K562 (cell line): Measurements from ENCODE around the gene FAM53C. TPM values are rescaled to one million over a fixed set of nuclear protein-coding genes. Genes with fewer than 3 reads are reported as not detected.
A peak's percentile ranks its signal among the peaks of the same experiment; 100 is the strongest.

Experiments used
- ATF2 ChIP-seq: sonication (generic); formaldehyde crosslinking; IDR thresholded peaks from 2 replicates; pipeline ENCODE4 v1.8.1; 2022; ENCODE audit warnings: missing genetic modification reagents
- CREBBP ChIP-seq: IDR thresholded peaks from one replicate; pipeline ENCODE4 v1.6.1; 2012; ENCODE audit warnings: low read depth, mild to moderate bottlenecking, control low read depth, inconsistent platforms, low read length
- ETS2 ChIP-seq: IDR thresholded peaks from 2 replicates; pipeline ENCODE4 v1.6.1; 2016; ENCODE audit warnings: borderline replicate concordance, missing genetic modification characterization, mild to moderate bottlenecking, moderate library complexity, missing compliant biosample characterization; ENCODE audit not compliant: poor library complexity, severe bottlenecking
- FOXP1 ChIP-seq: sonication (generic); formaldehyde crosslinking; IDR thresholded peaks from 2 replicates; pipeline ENCODE4 v1.8.0; 2022; ENCODE audit warnings: mild to moderate bottlenecking, missing genetic modification reagents
- KAT2B ChIP-seq: IDR thresholded peaks from one replicate; pipeline ENCODE4 v1.6.1; 2012; ENCODE audit warnings: low read depth, mild to moderate bottlenecking, control low read depth, inconsistent platforms, low read length, moderate library complexity
- KLF6 ChIP-seq: fragments of 250-450 bp; sonication (Bioruptor Pico); IDR thresholded peaks from 2 replicates; pipeline ENCODE4 v1.4.0; 2020; ENCODE audit warnings: mild to moderate bottlenecking, moderate library complexity, borderline replicate concordance
- MCM2 ChIP-seq: fragments of 450-650 bp; IDR thresholded peaks from 2 replicates; pipeline ENCODE4 v1.6.1; 2017; ENCODE audit warnings: low read depth, mild to moderate bottlenecking
- MLLT1 ChIP-seq, 2 experiments: fragments of 450-650 bp; IDR thresholded peaks; 2 replicates each; pipeline ENCODE4 v1.6.1; 2016
- MTA3 ChIP-seq: fragments of 450-650 bp; formaldehyde crosslinking; IDR thresholded peaks from 2 replicates; pipeline ENCODE4 v1.6.1; 2017; ENCODE audit warnings: mild to moderate bottlenecking, borderline replicate concordance
- NFE2L1 ChIP-seq: fragments of 450-650 bp; IDR thresholded peaks from 2 replicates; pipeline ENCODE4 v1.6.1; 2016; ENCODE audit warnings: missing genetic modification characterization, low read depth, mild to moderate bottlenecking, missing compliant biosample characterization, moderate library complexity, borderline replicate concordance
- NR2C1 ChIP-seq, 2 experiments: fragments of 450-650 bp; IDR thresholded peaks; 2 replicates each; pipeline ENCODE4 v1.6.1; 2017; ENCODE audit warnings: mild to moderate bottlenecking in 2 of 2, antibody characterized with exemption in 1 of 2, inconsistent platforms in 1 of 2, missing compliant biosample characterization in 1 of 2, missing genetic modification characterization in 1 of 2
- PBX2 ChIP-seq, 2 experiments: IDR thresholded peaks in 1 of 2; conservative IDR thresholded peaks in 1 of 2; 2 replicates each; pipeline ENCODE4 v1.6.1; 2016; ENCODE audit warnings: low read depth in 2 of 2, mild to moderate bottlenecking in 1 of 2, missing compliant biosample characterization in 1 of 2, missing genetic modification characterization in 1 of 2, moderate library complexity in 1 of 2
- PCBP1 ChIP-seq: fragments of 200-400 bp; formaldehyde crosslinking; IDR thresholded peaks from 2 replicates; pipeline ENCODE4 v1.6.1; 2018; ENCODE audit warnings: mild to moderate bottlenecking, low read depth, low read length; ENCODE audit not compliant: poor library complexity, severe bottlenecking
- PHF8 ChIP-seq: fragments of 200-600 bp; sonication (generic); IDR thresholded peaks from 2 replicates; pipeline ENCODE4 v1.6.1; 2012; ENCODE audit warnings: mixed run types, mild to moderate bottlenecking, inconsistent platforms, low read length, moderate library complexity, borderline replicate concordance
- RBM17 ChIP-seq: fragments of 200-400 bp; formaldehyde crosslinking; IDR thresholded peaks from 2 replicates; pipeline ENCODE4 v1.6.1; 2017; ENCODE audit warnings: low read depth, mild to moderate bottlenecking, low read length, borderline replicate concordance
- SPI1 ChIP-seq: IDR thresholded peaks from 2 replicates; pipeline ENCODE4 v1.6.1; 2011; ENCODE audit warnings: low read depth, low read length, control low read depth, borderline replicate concordance
- ZNF280A ChIP-seq: fragments of 450-650 bp; IDR thresholded peaks from 2 replicates; pipeline ENCODE4 v1.6.1; 2018; ENCODE audit warnings: mild to moderate bottlenecking, low read depth; ENCODE audit not compliant: partially characterized antibody
- ZNF830 ChIP-seq: fragments of 250-450 bp; sonication (Bioruptor Pico); IDR thresholded peaks from 2 replicates; pipeline ENCODE4 v1.5.0; 2021; ENCODE audit warnings: mild to moderate bottlenecking
- polyA plus RNA-seq, 8 experiments: library from polyadenylated mRNA; depleted of rRNA in 4 of 8; stranded (reverse) in 5 of 8; unstranded in 3 of 8; fragments of >200 nt; fragmentation: Nextera tagmentation in 2 of 8; fragmentation: Illumina TruSeq in 1 of 8; extraction: Ambion mirVana in 2 of 8; extraction: Trizol in 1 of 8; gene quantifications; 2 replicates each; pipeline versions ENCODE4 v1.2.1 to v1.2.3, GENCODE V29; 2011 to 2014; ENCODE audit warnings: inconsistent platforms in 1 of 8, missing spikeins in 1 of 8
- total RNA-seq, 7 experiments: library from RNA; depleted of rRNA in 6 of 7; stranded (reverse); fragments of >200 nt in 6 of 7; fragmentation: Illumina TruSeq in 2 of 7; extraction: Trizol in 2 of 7; gene quantifications; 2 replicates each; pipeline versions ENCODE4 v1.2.1 to v1.2.3, GENCODE V29; 2011 to 2021; ENCODE audit warnings: low replicate concordance in 1 of 7

The FAM53C gene
- total and polyA plus RNA-seq, 9 of the 15 experiments (the other 6 are each of a cell fraction or from before 2014, with no cell fraction given) = 9.7 to 38.5 (median 25.2) TPM

GRCh38 chr5:138331449-138332368 is 6.4 kb upstream of the FAM53C start, which contains the start of gene CDC25C (continued):
- TF ChIP-seq SPI1 = no peak
- TF ChIP-seq FOXP1 (CRISPR knock-in tag) = no peak
- TF ChIP-seq PCBP1 = no peak
- TF ChIP-seq KAT2B = no peak
- peak; percentile 15; the same call in 1 of the 2 replicates for TF ChIP-seq MTA3
- no peak for TF ChIP-seq ZNF830 (CRISPR knock-in tag)
- no peak for TF ChIP-seq NR2C1 (IDR thresholded peaks at IDR 0.05)
- TF ChIP-seq NR2C1 (tag; IDR thresholded peaks at IDR 0.05) = no peak
- TF ChIP-seq ETS2 (tag) = no peak
- TF ChIP-seq MLLT1 (IDR thresholded peaks at IDR 0.05) = peak; percentile 56 to 74; a peak in 2 of 4 replicates
- TF ChIP-seq KLF6 (CRISPR knock-in tag) = no peak
- no peak for TF ChIP-seq RBM17
- no peak for TF ChIP-seq MCM2
- no peak for TF ChIP-seq PBX2 (CRISPR knock-in tag; IDR thresholded peaks at IDR 0.05; ENCODE audit: low read depth)
- no peak for TF ChIP-seq PBX2 (tag; conservative IDR thresholded peaks at IDR 0.05; ENCODE audit: low read depth)
- TF ChIP-seq PHF8 = peak; percentile 90; the same call in 1 of the 2 replicates
- TF ChIP-seq NFE2L1 (tag) = no peak
- TF ChIP-seq CREBBP = no peak
- no peak for TF ChIP-seq ZNF280A
- no peak for TF ChIP-seq ATF2 (CRISPR knock-in tag)
